Hematopoietic multipotent progenitor cell treated with erythropoietin and hydrocortisone succinate and interleukin-3 and kit ligand, for 15 days (in vitro differentiated cells): Measurements from ENCODE around the gene ADAMTS17.

Experiments
- DNase-seq: peaks from one replicate; pipeline ENCODE4 v3.0.0-alpha.2; 2015; ENCODE audit warnings: low spot score

ADAMTS17 gene

GRCh38 chr15:100310513-100311153, 31.1 kb downstream of the ADAMTS17 start:
- no peak for DNase-seq

DNA sequence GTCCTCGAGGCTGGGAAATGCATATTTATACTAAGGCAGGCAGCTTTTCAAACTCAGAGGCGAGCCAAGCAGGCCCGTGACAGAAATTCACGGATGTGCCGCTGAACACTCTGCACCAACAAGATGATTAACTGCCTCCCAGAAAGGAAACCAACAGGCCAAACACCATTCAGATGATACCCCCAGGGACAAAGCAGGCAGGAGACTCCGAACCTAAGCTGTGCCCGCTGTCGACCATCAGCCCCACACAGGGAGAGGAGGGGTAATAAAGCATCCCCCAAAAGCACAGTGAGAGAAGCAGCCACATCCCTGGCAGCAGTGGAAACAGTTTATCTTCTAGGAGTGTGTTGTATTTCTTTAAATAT, 31.8 kb downstream of the ADAMTS17 start:
- no peak for DNase-seq

GRCh38 chr15:100309109-100310040, 32.4 kb downstream of the ADAMTS17 start:
- no peak for DNase-seq

GRCh38 chr15:100308608-100309007, 33.2 kb downstream of the ADAMTS17 start:
- DNase-seq: no peak

DNA sequence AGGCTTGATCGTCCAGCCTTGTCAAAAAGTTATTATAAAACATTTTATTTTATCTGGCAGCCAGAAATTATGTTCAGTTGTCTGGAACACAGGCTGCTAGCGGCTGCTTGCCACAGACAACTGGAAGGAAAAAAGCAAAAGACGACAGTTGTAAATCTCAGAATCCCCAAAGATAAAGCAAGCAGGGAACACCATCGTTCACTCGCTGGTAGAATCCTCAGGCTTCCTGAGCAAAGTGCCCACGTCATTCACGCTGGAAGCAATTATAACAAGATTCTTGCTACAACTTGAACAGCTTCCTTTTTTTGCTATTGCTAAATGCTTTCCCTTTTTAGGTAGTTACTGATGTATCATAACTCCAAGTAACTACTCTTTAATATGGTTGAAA, 33.6 kb downstream of the ADAMTS17 start:
- DNase-seq: no peak

DNA sequence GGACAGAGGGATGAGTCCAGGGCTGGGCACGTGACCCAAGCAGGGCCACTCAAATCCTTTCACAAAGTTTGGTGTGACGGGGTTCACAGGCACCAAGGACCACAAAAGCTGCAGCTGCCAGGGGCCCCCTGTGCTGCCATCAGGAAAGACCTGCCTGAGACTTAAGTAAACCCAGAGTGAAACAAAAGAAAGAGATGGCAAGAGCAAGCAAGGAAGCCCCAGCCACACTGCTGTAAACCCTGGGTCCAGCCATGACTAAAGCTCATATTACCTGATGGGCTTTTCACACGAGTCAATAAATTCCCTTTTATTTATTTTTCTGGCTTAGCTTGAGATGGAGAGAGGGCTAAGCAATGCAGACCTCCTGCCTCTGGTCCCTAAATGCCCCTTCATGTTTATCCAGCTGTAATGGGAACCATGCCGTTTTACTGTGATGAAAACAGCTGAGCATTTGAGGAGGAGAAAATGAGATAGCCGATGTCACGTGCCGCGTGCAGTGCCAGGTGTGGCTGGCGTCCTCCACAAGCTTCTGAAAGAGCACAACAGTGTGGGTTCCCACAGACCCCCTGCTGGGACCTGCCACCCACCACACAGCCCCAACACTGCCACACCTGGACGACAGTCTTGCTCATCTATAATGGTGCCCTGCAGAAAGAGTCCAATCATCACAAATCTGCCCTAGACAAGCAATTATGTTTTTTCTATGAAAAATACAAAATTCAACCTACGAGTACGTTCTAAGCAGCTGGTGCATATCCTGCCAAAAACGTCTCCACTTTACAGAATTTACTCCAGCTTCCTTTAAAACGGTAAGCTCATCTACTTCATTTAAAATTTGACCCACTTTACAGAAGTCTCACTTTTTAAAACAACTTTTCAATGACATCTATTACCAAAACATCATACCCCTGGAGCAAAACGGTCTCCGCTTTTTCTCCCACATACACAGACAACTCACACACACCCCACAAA, 34.2 kb downstream of the ADAMTS17 start:
- DNase-seq: no peak

DNA sequence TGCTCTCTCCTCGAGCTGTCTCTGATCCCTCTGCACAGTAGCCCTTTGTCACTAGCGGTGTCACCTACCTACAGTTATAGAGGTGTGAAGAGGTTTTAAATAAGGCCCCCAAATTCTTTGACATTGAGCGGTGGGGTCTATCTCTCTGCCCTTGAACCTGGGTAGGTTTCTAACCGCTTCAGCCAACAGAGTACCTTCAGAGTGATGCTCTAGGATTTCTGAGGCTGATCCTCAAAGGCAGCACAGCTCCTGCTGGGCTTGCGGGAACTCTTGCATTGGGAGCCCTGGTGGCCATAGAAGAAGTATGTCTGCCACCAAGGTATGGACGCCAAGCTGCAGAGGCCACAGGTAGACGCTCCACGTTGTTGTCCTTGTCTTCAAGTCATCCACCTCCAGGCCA, 35.7 kb downstream of the ADAMTS17 start:
- DNase-seq: no peak

DNA sequence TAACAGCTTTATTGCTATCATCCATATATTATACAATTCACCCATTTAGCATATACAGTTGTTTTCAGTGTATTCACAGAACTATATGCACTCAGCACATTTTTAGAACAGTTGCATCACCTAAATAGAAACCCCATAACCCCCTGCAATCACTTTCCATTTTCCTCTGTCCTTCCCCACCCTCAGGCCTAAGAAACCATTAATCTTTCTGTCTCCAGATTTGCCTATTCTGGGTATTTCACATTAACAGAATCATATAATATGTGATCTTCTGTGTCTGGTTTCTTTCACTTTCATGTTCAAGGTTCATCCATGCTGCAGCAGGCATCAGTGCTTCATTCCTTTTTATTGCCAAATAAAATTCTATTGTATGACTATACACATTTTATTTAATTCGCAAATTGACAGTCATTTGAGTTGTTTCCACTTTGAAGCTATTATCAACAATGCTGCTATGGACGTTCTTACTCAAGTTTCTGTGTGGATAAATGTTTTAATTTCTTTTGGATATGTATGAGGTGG, 39.8 kb downstream of the ADAMTS17 start:
- no peak for DNase-seq

GRCh38 chr15:100298257-100298656, 43.5 kb downstream of the ADAMTS17 start:
- no peak for DNase-seq

DNA sequence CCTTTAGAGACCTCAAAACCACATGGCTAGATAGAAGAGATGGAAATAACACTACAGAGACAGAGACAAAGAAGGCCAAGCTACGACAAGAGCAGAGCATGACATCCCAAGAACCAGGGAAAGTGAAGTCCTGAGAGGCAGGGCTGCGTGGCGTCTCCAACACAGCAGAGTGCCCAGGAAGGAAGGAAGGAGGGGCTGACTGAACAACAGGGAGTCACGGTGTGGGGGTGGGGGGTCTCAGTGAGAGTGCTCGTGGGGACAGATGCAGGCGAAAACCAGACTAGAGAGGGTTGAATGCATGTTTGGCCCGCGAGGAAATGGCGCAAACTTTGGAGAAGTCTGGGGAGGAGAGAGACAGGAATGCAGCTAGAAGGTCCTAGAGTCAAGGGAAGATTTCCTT, 44.0 kb downstream of the ADAMTS17 start:
- no peak for DNase-seq

DNA sequence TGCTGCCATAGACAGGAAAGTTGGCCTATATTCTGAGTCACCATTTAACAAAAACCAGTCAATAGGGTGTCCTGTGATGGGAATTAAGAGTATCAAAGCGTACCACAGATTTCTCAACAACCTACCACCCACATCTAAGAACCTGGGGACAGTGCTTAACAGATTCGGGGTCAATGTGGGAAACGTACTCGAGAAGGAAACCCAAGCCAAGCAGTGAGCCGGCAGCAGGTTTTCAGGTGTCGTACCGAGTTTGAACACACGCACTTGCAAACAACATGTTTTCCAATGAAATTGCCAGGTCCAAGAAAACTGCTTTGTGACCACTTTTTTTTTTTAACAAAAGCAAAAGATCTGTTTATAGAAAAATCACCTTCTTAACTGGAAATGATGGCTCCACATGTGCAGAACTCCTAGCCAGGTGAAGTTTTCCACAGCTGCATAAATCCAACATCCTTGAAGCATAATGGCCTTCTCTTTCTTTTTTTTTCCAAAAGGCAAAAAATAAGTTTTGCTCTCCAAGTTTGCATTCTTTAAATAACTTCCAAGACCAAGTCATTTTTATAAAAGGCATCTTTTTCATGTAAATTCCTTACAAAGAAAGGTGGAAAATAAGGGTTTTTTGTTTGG, 45.7 kb downstream of the ADAMTS17 start:
- no peak for DNase-seq

- no peak for DNase-seq
These were observed 49.8 kb downstream of the ADAMTS17 start for GRCh38 chr15:100292010-100292409.

DNA sequence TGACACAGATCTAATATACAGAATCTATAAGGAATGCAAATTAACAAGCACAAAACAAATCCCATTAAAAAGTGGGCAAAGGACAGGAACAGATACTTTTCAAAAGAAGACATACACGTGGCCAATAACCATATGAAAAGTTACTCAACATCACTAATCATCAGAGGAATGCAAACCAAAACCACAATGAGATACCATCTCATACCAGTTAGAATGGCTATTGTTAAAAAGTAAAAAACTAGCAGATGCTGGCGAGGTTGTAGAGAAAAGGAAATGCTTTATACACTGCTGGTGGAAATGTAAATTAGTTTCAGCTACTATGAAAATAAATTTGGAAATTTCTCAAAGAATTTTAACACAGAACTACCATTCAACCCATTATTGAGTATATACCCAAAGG, 50.7 kb downstream of the ADAMTS17 start:
- no peak for DNase-seq

- DNase-seq: no peak
These were observed 56.0 kb downstream of the ADAMTS17 start for GRCh38 chr15:100285641-100286295.

GRCh38 chr15:100284701-100285100, 57.1 kb downstream of the ADAMTS17 start:
- DNase-seq: no peak

- no peak for DNase-seq
These were observed 57.6 kb downstream of the ADAMTS17 start for GRCh38 chr15:100284191-100284590.

DNA sequence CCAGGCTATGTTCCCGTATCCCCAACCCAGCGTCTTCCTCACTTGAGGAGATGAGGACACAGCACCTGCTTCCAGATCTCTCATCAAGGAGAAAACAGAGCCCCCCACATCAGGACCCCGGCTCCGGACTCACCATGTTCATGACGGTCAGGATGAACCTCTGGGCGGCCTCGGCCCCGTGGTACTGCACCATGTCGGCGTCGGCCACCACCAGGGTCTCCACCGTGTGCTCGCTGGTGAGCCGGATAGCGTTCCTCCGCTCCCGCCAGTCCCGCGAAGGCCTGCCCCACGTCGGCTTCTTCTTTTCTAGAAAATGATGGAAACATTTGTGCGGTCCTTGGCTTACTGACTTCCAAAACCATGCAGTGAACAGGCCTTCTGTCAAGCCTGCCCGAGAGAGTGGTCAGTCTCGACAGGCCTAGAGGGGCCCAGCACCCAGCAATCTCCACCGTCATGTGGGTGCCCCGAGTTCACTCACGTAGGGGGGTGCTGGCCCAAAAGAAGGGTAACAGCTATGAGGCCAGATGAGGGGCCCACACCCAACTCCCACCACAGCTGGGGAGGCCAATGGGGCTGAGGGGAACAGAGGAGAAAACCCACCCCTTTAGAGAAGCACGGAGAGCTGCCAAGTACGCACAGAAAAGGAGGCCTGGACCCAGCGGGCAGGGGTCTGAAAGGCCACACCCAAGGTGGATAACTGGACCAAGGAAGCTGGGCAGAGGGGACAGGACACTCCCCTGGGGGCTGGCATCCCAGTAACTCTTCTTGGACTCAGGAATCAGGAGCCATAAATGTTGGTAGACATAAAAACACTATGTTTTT, 60.5 kb downstream of the ADAMTS17 start:
- no peak for DNase-seq

- no peak for DNase-seq
These were observed 61.9 kb downstream of the ADAMTS17 start for GRCh38 chr15:100279849-100280248.

GRCh38 chr15:100279446-100279845, 62.3 kb downstream of the ADAMTS17 start:
- no peak for DNase-seq
